H1 (cell line): ENCODE data around the gene SYDE1. TPM values are rescaled to one million over a fixed set of nuclear protein-coding genes. Genes with fewer than 3 reads are reported as not detected.

Experiments
- CTCF ChIA-PET: fragments of 300-600 bp; sonication (Branson Sonifier 250); formaldehyde crosslinking; loops from one replicate; lab custom pipeline; 2021; ENCODE audit not compliant: partially characterized antibody; lab: Charles Lee
- POLR2A ChIA-PET: fragments of 300-600 bp; sonication (Branson Sonifier 250); formaldehyde crosslinking; loops from one replicate; lab custom pipeline; 2021; ENCODE audit warnings: inconsistent platforms; ENCODE audit not compliant: partially characterized antibody; lab: Charles Lee
- DNase-seq, 2 experiments: peaks; one replicate each; pipeline versions ENCODE4 v3.0.0 to v3.0.0-alpha.2; 2010 to 2022; ENCODE audit warnings: low spot score in 2 of 2, low read depth in 1 of 2, mixed read lengths in 1 of 2
- FAIRE-seq: peaks from 2 replicates; lab custom pipeline; 2011; peaks lifted over from hg19 to GRCh38; lab: Jason Lieb, UNC
- H2AFZ ChIP-seq: 2 replicates; pipeline ENCODE4 v1.8.1; 2012; ENCODE audit warnings: low read length, inconsistent platforms
- H2AK5ac ChIP-seq: 2 replicates; pipeline ENCODE4 v1.6.1; 2013; ENCODE audit warnings: low read depth, low read length
- H2BK120ac ChIP-seq: replicated peaks from 2 replicates; pipeline ENCODE3; 2013; ENCODE audit warnings: low read depth, low read length, inconsistent platforms
- H2BK12ac ChIP-seq: 2 replicates; pipeline ENCODE4 v1.6.1; 2013; ENCODE audit warnings: low read depth, low read length
- H2BK15ac ChIP-seq: 2 replicates; pipeline ENCODE4 v1.6.1; 2013; ENCODE audit warnings: low read length
- H2BK20ac ChIP-seq: 2 replicates; pipeline ENCODE4 v1.6.1; 2013; ENCODE audit warnings: low read length
- H2BK5ac ChIP-seq: 2 replicates; pipeline ENCODE4 v1.6.1; 2013; ENCODE audit warnings: low read depth, low read length
- H3K14ac ChIP-seq: 2 replicates; pipeline ENCODE4 v1.6.1; 2013; ENCODE audit warnings: inconsistent platforms; ENCODE audit not compliant: insufficient read length
- H3K18ac ChIP-seq: 2 replicates; pipeline ENCODE4 v1.6.1; 2013; ENCODE audit warnings: low read length; ENCODE audit errors: extremely low read depth
- H3K23ac ChIP-seq: 2 replicates; pipeline ENCODE4 v1.6.1; 2013; ENCODE audit warnings: inconsistent platforms; ENCODE audit not compliant: insufficient read length
- H3K23me2 ChIP-seq: 2 replicates; pipeline ENCODE4 v1.6.1; 2013; ENCODE audit warnings: low read depth, low read length
- H3K27ac ChIP-seq: 2 replicates; pipeline ENCODE4 v1.6.1; 2011; ENCODE audit warnings: low read depth, low read length, inconsistent platforms
- H3K27me3 ChIP-seq, 4 experiments: replicated peaks in 1 of 4; 1 replicate in 1 of 4; 2 replicates in 3 of 4; pipeline versions ENCODE4 v1.6.1 to v1.8.1; 2011 to 2013; ENCODE audit warnings: low read length in 3 of 4, mild to moderate bottlenecking in 3 of 4, inconsistent platforms in 2 of 4, mixed read lengths in 2 of 4, moderate library complexity in 1 of 4; ENCODE audit not compliant: control insufficient read depth in 3 of 4, insufficient read depth in 3 of 4; ENCODE audit errors: extremely low read depth in 1 of 4
- H3K36me3 ChIP-seq, 4 experiments: 2 replicates each; pipeline versions ENCODE4 v1.6.1 to v1.8.1; 2011 to 2013; ENCODE audit warnings: mild to moderate bottlenecking in 4 of 4, low read length in 3 of 4, moderate library complexity in 2 of 4, control low read depth in 1 of 4, inconsistent platforms in 1 of 4; ENCODE audit not compliant: insufficient read depth in 4 of 4, control insufficient read depth in 2 of 4
- H3K4ac ChIP-seq: replicated peaks from 2 replicates; pipeline ENCODE3; 2013; ENCODE audit warnings: low read length, low read depth, mixed read lengths, inconsistent platforms; ENCODE audit not compliant: insufficient read length
- H3K4me1 ChIP-seq, 4 experiments: replicated peaks in 1 of 4; 1 replicate in 1 of 4; 2 replicates in 3 of 4; pipeline versions ENCODE4 v1.6.1 to v1.8.1; 2011 to 2013; ENCODE audit warnings: low read length in 3 of 4, inconsistent platforms in 2 of 4, mixed read lengths in 1 of 4; ENCODE audit not compliant: insufficient read depth in 4 of 4, control insufficient read depth in 3 of 4
- H3K4me2 ChIP-seq, 2 experiments: 2 replicates each; pipeline versions ENCODE4 v1.6.1 to v1.8.1; 2011 to 2013; ENCODE audit warnings: low read depth in 2 of 2, low read length in 2 of 2, control low read depth in 1 of 2, inconsistent platforms in 1 of 2, mild to moderate bottlenecking in 1 of 2; ENCODE audit not compliant: insufficient read depth in 1 of 2
- H3K4me3 ChIP-seq, 4 experiments: fragments of 200-600, 300-600 bp in 1 of 4; sonication (generic), shearing (Covaris generic), sonication (Bioruptor Twin) in 1 of 4; 2 replicates each; pipeline versions ENCODE4 v1.5.1 to v1.8.1; 2011 to 2016; ENCODE audit warnings: low read length in 4 of 4, low read depth in 3 of 4, control low read depth in 2 of 4, inconsistent platforms in 2 of 4, mild to moderate bottlenecking in 2 of 4, mixed read lengths in 1 of 4, moderate library complexity in 1 of 4; ENCODE audit not compliant: insufficient read depth in 2 of 4; ENCODE audit errors: extremely low read depth in 1 of 4
- H3K56ac ChIP-seq: replicated peaks from 2 replicates; pipeline ENCODE3; 2013; ENCODE audit warnings: low read depth, mild to moderate bottlenecking, mixed read lengths, low read length, inconsistent platforms; ENCODE audit not compliant: insufficient read length
- H3K79me1 ChIP-seq: 2 replicates; pipeline ENCODE4 v1.6.1; 2013; ENCODE audit warnings: low read depth, low read length, control low read depth
- H3K79me2 ChIP-seq, 2 experiments: 2 replicates each; pipeline versions ENCODE4 v1.6.1 to v1.8.1; 2012 to 2013; ENCODE audit warnings: low read length in 2 of 2, mild to moderate bottlenecking in 2 of 2, inconsistent platforms in 1 of 2; ENCODE audit not compliant: insufficient read depth in 2 of 2, control insufficient read depth in 1 of 2
- H3K9ac ChIP-seq, 4 experiments: replicated peaks in 1 of 4; 1 replicate in 1 of 4; 2 replicates in 3 of 4; pipeline versions ENCODE4 v1.6.1 to v1.8.1; 2011 to 2013; ENCODE audit warnings: low read depth in 3 of 4, low read length in 3 of 4, control low read depth in 2 of 4, mild to moderate bottlenecking in 2 of 4, moderate library complexity in 2 of 4, inconsistent platforms in 1 of 4; ENCODE audit errors: extremely low read depth in 1 of 4
- H3K9me3 ChIP-seq, 2 experiments: 2 replicates each; pipeline versions ENCODE4 v1.6.1 to v1.8.1; 2012 to 2013; ENCODE audit warnings: mild to moderate bottlenecking in 2 of 2, moderate library complexity in 2 of 2, control low read depth in 1 of 2, inconsistent platforms in 1 of 2, low read depth in 1 of 2, low read length in 1 of 2, mixed read lengths in 1 of 2; ENCODE audit not compliant: insufficient read depth in 2 of 2
- H4K20me1 ChIP-seq, 2 experiments: replicated peaks in 1 of 2; 2 replicates each; pipeline versions ENCODE3 to v1.8.1; 2011 to 2013; ENCODE audit warnings: inconsistent platforms in 2 of 2, low read length in 2 of 2, mild to moderate bottlenecking in 1 of 2; ENCODE audit not compliant: insufficient read depth in 2 of 2, control insufficient read depth in 1 of 2
- H4K5ac ChIP-seq: 2 replicates; pipeline ENCODE4 v1.6.1; 2013; ENCODE audit warnings: low read length, low read depth, mixed read lengths, inconsistent platforms; ENCODE audit not compliant: insufficient read length
- H4K8ac ChIP-seq: 2 replicates; pipeline ENCODE4 v1.8.0; 2013; ENCODE audit warnings: mild to moderate bottlenecking, moderate library complexity, low read length, inconsistent platforms; ENCODE audit not compliant: insufficient read depth; ENCODE audit errors: extremely low read depth
- H4K91ac ChIP-seq: replicated peaks from 2 replicates; pipeline ENCODE3; 2013; ENCODE audit warnings: low read length, mixed read lengths, inconsistent platforms; ENCODE audit not compliant: insufficient read length
- BACH1 ChIP-seq: IDR thresholded peaks from 2 replicates; pipeline ENCODE4 v1.6.1; 2012; ENCODE audit warnings: low read length, improper control_type of control experiment
- EZH2 ChIP-seq: fragments of 200-600 bp; sonication (generic); IDR thresholded peaks from 2 replicates; pipeline ENCODE4 v1.7.1; 2012; ENCODE audit warnings: low read depth, mild to moderate bottlenecking, moderate library complexity, low read length, inconsistent platforms; ENCODE audit not compliant: severe bottlenecking
- ZNF274 ChIP-seq: IDR thresholded peaks from 2 replicates; pipeline ENCODE4 v1.7.0; 2012; ENCODE audit warnings: low read length, borderline replicate concordance; ENCODE audit errors: extremely low read depth
- WGBS, 2 experiments: shearing (Covaris generic) in 1 of 2; methylation state at CpG; one replicate each; pipeline versions ENCODE4 v1.1.6 to v1.1.7; 2013 to 2015; ENCODE audit warnings: low lambda C conversion rate in 2 of 2, mixed read lengths in 2 of 2, inconsistent platforms in 1 of 2, low coverage in 1 of 2, missing lambda C conversion rate in 1 of 2; ENCODE audit not compliant: insufficient replicate concordance in 2 of 2, insufficient coverage in 1 of 2, insufficient read length in 1 of 2; ENCODE audit errors: extremely low coverage in 1 of 2, missing lambda C conversion rate in 1 of 2; 5-methylcytosine and 5-hydroxymethylcytosine counted together
- polyA plus RNA-seq, 7 experiments: library from polyadenylated mRNA; depleted of rRNA in 3 of 7; stranded (reverse) in 5 of 7; unstranded in 2 of 7; fragments of >200 nt in 5 of 7; fragments of 200-250 nt in 2 of 7; gene quantifications; 1 replicate in 5 of 7; 2 replicates in 1 of 7; 4 replicates in 1 of 7; pipeline versions ENCODE4 v1.2.1 to v1.2.3, GENCODE V29; 2011 to 2013; ENCODE audit warnings: missing spikeins in 2 of 7, mixed read lengths in 2 of 7
- total RNA-seq: library from RNA; stranded (reverse); fragmentation: NEBNext Ultra II Directional; extraction: Animal tissue kit (Norgen Biotek cat#: 25700); gene quantifications from 2 replicates; pipeline ENCODE4 v1.2.1, GENCODE V29; 2021

SYDE1 gene
- total and polyA plus RNA-seq, 2 of the 8 experiments (the other 6 are each of a cell fraction or from before 2014, with no cell fraction given), result 12.0 to 16.8 TPM

- no peak overlapping the region for H3K9ac ChIP-seq
- DNase-seq, result no peak
- H2BK15ac ChIP-seq, result no peak overlapping the region
- no peaks in the 10 kb centered on the region for H3K36me3 ChIP-seq
- H3K4me1 ChIP-seq, result no peaks in the 10 kb centered on the region; a peak in 1 of 7 replicates
- CTCF ChIA-PET, result interaction anchor here (1.0 to 1.4 kb wide), 3 partner anchors 14 to 361 kb away, joined by 4 read pairs; no protein-coding TSS in a partner anchor
- no peak overlapping the region for H3K56ac ChIP-seq
- H4K91ac ChIP-seq, result no peak overlapping the region
- no peak overlapping the region for H3K18ac ChIP-seq
- H3K23ac ChIP-seq, result no peak overlapping the region
- no peaks in the 10 kb centered on the region for H3K79me2 ChIP-seq
- no CpG with 5 or more reads among the region's 1 CpG for WGBS, 2 experiments
- no peak overlapping the region for H2BK120ac ChIP-seq
- no peak overlapping the region for H4K5ac ChIP-seq
- H3K9me3 ChIP-seq, result no peaks in the 10 kb centered on the region
- no peak overlapping the region for H3K4me2 ChIP-seq
- H3K27me3 ChIP-seq, result no peaks in the 10 kb centered on the region; a peak in 1 of 7 replicates
- H4K20me1 ChIP-seq, result no peaks in the 10 kb centered on the region
- H3K79me1 ChIP-seq, result no peaks in the 10 kb centered on the region
- no peak overlapping the region for H2AK5ac ChIP-seq
- no peak overlapping the region for H2BK12ac ChIP-seq
- no peak overlapping the region for H2AFZ ChIP-seq
- no peak overlapping the region for H3K27ac ChIP-seq
- H3K4me3 ChIP-seq, result no peak overlapping the region
- H3K23me2 ChIP-seq, result no peaks in the 10 kb centered on the region; the same call in 1 of the 2 replicates
- H4K8ac ChIP-seq, result no peak overlapping the region
- no peak overlapping the region for H2BK5ac ChIP-seq
- POLR2A ChIA-PET, result interaction anchor here (0.9 kb wide), 1 partner anchor 13 kb away, joined by 3 read pairs; no protein-coding TSS in a partner anchor
- no peak for FAIRE-seq
- no peak overlapping the region for H2BK20ac ChIP-seq
- H3K14ac ChIP-seq, result no peak overlapping the region
- H3K4ac ChIP-seq, result no peak overlapping the region
- TF ChIP-seq BACH1 (no peak), EZH2 (no peak), ZNF274 (no peak)
These were observed 39.9 kb downstream of the SYDE1 start for GRCh38 chr19:15147090-15147489.
